ENCODE results near the gene TTC7B. TPM values are rescaled to one million over a fixed set of nuclear protein-coding genes. Genes with fewer than 3 reads are reported as not detected.
A peak's percentile ranks its signal among the peaks of the same experiment; 100 is the strongest.

TTC7B gene
- total and polyA plus RNA-seq, 2 of the 13 experiments (the other 11 are each of a cell fraction or from before 2014, with no cell fraction given), result 1.3 to 3.2 TPM

DNA sequence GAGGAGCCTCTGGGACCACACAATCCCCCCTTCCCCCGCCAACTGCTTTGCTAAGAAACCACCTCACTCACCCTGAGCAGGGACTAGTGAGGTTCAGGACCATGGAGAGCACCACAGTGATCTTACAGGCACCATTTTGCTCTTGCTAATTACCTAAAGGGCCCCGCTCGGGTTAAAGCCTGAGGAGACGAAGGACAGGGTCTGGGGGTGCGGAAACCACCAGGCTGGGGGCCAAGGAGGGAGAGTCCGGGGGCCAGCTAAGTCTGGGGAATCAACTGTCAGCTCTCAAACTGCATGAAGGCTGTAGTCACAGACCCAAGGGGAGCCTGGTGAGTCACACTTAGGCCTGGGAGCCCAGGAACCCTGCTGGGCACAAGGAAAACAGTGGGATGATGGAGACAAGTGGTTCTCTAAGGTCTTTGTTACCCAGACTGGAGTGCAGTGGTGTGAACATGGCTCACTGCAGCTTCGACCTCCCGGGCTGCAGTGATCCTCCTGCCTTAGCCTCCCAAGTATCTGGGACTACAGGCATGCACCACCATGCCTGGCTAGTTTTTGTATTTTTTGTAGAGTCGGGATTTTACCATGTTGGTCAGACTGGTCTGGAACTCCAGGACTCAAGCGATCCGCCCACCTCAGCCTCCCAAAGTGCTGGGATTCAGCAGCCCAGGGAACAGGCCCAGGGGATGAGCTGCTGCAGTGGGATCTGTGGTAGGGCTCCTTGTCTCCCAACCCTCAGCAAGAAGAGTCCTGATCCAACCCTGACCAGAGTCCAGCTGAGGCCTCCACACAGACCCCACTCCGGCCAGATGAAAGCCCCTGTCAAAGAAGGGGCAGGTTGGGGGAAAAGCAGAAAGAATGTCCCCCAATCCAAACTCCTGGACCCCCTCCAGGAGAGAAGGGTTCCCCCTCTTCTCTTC is 320.6 kb downstream of the TTC7B start (continued):
- TF ChIP-seq, protein P1, sequence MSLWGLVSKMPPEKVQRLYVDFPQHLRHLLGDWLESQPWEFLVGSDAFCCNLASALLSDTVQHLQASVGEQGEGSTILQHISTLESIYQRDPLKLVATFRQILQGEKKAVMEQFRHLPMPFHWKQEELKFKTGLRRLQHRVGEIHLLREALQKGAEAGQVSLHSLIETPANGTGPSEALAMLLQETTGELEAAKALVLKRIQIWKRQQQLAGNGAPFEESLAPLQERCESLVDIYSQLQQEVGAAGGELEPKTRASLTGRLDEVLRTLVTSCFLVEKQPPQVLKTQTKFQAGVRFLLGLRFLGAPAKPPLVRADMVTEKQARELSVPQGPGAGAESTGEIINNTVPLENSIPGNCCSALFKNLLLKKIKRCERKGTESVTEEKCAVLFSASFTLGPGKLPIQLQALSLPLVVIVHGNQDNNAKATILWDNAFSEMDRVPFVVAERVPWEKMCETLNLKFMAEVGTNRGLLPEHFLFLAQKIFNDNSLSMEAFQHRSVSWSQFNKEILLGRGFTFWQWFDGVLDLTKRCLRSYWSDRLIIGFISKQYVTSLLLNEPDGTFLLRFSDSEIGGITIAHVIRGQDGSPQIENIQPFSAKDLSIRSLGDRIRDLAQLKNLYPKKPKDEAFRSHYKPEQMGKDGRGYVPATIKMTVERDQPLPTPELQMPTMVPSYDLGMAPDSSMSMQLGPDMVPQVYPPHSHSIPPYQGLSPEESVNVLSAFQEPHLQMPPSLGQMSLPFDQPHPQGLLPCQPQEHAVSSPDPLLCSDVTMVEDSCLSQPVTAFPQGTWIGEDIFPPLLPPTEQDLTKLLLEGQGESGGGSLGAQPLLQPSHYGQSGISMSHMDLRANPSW (CRISPR knock-in tag; IDR thresholded peaks at IDR 0.05; ENCODE audit: borderline replicate concordance), result no peak
- TF ChIP-seq MXD4 (CRISPR knock-in tag; IDR thresholded peaks at IDR 0.05), result peak; percentile 39; the same call in 1 of the 2 replicates
- TF ChIP-seq ZNF326 (CRISPR knock-in tag; IDR thresholded peaks at IDR 0.05; ENCODE audit: borderline replicate concordance), result no peak
- no peak for TF ChIP-seq ZNF230 (CRISPR knock-in tag; IDR thresholded peaks at IDR 0.05)
- no peak for TF ChIP-seq SNRNP70 (IDR thresholded peaks at IDR 0.05; ENCODE audit: low read depth, low read length)
- no peak for TF ChIP-seq ZFP36 (IDR thresholded peaks at IDR 0.05; ENCODE audit: borderline replicate concordance, low read depth, low read length, partially characterized antibody)
- TF ChIP-seq RAD21 (CRISPR knock-in tag; IDR thresholded peaks at IDR 0.05), result no peak
- TF ChIP-seq, protein P2, sequence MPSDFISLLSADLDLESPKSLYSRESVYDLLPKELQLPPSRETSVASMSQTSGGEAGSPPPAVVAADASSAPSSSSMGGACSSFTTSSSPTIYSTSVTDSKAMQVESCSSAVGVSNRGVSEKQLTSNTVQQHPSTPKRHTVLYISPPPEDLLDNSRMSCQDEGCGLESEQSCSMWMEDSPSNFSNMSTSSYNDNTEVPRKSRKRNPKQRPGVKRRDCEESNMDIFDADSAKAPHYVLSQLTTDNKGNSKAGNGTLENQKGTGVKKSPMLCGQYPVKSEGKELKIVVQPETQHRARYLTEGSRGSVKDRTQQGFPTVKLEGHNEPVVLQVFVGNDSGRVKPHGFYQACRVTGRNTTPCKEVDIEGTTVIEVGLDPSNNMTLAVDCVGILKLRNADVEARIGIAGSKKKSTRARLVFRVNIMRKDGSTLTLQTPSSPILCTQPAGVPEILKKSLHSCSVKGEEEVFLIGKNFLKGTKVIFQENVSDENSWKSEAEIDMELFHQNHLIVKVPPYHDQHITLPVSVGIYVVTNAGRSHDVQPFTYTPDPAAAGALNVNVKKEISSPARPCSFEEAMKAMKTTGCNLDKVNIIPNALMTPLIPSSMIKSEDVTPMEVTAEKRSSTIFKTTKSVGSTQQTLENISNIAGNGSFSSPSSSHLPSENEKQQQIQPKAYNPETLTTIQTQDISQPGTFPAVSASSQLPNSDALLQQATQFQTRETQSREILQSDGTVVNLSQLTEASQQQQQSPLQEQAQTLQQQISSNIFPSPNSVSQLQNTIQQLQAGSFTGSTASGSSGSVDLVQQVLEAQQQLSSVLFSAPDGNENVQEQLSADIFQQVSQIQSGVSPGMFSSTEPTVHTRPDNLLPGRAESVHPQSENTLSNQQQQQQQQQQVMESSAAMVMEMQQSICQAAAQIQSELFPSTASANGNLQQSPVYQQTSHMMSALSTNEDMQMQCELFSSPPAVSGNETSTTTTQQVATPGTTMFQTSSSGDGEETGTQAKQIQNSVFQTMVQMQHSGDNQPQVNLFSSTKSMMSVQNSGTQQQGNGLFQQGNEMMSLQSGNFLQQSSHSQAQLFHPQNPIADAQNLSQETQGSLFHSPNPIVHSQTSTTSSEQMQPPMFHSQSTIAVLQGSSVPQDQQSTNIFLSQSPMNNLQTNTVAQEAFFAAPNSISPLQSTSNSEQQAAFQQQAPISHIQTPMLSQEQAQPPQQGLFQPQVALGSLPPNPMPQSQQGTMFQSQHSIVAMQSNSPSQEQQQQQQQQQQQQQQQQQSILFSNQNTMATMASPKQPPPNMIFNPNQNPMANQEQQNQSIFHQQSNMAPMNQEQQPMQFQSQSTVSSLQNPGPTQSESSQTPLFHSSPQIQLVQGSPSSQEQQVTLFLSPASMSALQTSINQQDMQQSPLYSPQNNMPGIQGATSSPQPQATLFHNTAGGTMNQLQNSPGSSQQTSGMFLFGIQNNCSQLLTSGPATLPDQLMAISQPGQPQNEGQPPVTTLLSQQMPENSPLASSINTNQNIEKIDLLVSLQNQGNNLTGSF (CRISPR knock-in tag; IDR thresholded peaks at IDR 0.05), result no peak
- peak; percentile 27; the same call in 1 of the 2 replicates for TF ChIP-seq MEIS2 (CRISPR knock-in tag; IDR thresholded peaks at IDR 0.05)
- no peak for TF ChIP-seq SCMH1 (CRISPR knock-in tag; IDR thresholded peaks at IDR 0.05; ENCODE audit: borderline replicate concordance)
- peak; percentile 84; the same call in 1 of the 2 replicates for TF ChIP-seq ZNF441 (CRISPR knock-in tag; IDR thresholded peaks at IDR 0.05; ENCODE audit: borderline replicate concordance)
- TF ChIP-seq, protein P3, sequence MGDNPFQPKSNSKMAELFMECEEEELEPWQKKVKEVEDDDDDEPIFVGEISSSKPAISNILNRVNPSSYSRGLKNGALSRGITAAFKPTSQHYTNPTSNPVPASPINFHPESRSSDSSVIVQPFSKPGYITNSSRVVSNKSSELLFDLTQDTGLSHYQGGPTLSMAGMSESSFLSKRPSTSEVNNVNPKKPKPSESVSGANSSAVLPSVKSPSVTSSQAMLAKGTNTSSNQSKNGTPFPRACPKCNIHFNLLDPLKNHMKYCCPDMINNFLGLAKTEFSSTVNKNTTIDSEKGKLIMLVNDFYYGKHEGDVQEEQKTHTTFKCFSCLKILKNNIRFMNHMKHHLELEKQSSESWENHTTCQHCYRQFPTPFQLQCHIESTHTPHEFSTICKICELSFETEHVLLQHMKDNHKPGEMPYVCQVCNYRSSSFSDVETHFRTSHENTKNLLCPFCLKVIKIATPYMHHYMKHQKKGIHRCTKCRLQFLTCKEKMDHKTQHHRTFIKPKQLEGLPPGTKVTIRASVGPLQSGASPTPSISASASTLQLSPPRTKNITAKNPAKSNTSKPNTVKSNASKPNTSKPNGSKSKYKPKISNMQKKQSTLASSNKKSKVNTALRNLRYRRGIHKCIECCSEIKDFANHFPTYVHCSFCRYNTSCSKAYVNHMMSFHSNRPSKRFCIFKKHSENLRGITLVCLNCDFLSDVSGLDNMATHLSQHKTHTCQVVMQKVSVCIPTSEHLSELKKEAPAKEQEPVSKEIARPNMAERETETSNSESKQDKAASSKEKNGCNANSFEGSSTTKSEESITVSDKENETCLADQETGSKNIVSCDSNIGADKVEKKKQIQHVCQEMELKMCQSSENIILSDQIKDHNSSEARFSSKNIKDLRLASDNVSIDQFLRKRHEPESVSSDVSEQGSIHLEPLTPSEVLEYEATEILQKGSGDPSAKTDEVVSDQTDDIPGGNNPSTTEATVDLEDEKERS (CRISPR knock-in tag; IDR thresholded peaks at IDR 0.05), result 0 out of 2 replicates have a peak, but pooled peaks have one; percentile 57
- TF ChIP-seq MIXL1 (CRISPR knock-in tag; IDR thresholded peaks at IDR 0.05), result peak; percentile 88; the same call in 1 of the 2 replicates
- TF ChIP-seq, protein P4, sequence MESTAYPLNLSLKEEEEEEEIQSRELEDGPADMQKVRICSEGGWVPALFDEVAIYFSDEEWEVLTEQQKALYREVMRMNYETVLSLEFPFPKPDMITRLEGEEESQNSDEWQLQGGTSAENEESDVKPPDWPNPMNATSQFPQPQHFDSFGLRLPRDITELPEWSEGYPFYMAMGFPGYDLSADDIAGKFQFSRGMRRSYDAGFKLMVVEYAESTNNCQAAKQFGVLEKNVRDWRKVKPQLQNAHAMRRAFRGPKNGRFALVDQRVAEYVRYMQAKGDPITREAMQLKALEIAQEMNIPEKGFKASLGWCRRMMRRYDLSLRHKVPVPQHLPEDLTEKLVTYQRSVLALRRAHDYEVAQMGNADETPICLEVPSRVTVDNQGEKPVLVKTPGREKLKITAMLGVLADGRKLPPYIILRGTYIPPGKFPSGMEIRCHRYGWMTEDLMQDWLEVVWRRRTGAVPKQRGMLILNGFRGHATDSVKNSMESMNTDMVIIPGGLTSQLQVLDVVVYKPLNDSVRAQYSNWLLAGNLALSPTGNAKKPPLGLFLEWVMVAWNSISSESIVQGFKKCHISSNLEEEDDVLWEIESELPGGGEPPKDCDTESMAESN (CRISPR knock-in tag; conservative IDR thresholded peaks at IDR 0.05), result 0 out of 2 replicates have a peak, but pooled peaks have one; percentile 30
- no peak for TF ChIP-seq ZNF546 (CRISPR knock-in tag; conservative IDR thresholded peaks at IDR 0.05)
